Measurements from ENCODE around the gene HSD17B8.

DNA sequence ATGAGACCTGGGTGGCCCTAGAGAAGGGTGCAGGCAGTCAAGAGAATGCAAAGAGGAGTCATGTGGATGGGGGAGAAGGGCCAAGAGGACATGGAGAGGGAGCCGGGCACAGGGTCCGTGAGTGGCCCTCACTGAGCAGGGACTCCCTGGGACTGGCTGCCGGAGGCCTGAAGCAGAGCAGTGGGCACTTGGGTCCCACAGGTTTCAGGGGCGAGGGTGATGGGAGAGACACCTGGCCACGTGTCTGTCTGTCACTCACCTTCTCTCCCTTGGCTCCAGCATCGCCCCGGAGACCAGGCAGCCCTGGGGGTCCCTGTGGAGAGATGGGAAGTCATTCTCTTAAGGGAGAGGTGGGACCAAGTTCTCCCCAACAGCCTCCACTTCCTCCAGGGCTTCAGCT lies 37.6 kb upstream of the HSD17B8 start:
- TF ChIP-seq CTCF (IDR thresholded peaks at IDR 0.05; ENCODE audit: low read depth, low read length) (no peak), EZH2phosphoT487 (IDR thresholded peaks at IDR 0.05; ENCODE audit: low read depth) (no peak)
